ENCODE results near the gene P4HA2.

DNA sequence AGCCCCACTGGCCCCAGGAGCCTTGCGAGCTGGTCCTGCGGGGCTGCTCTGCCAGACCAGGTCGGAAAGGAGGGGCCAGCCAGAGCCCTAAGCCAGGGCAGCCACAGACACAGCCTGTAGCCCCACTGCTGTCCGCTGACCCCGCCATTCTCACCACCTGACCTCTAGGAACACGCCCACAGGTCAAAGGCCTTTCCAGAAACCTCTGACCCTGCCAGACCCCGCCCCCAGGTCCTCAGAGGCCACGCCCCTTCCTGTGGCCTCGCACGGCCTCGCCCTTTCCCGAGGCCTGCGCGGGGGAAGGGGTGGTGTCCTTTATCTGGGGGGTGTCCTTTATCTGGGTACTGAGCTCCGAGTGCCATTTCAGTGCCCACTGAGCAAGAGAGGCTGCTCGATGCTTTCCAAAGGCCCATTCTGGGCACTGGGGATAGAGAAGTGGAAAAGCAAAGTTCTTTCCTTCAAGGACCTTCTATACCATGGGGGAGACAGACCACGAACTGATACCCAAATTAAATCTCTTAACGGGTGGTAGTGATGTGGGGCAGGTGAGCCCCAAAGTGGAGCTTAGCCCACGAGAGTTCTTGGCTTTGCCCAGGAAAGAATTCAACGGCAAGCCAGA, 46.5 kb downstream of the P4HA2 start:
- TF ChIP-seq, protein P1, sequence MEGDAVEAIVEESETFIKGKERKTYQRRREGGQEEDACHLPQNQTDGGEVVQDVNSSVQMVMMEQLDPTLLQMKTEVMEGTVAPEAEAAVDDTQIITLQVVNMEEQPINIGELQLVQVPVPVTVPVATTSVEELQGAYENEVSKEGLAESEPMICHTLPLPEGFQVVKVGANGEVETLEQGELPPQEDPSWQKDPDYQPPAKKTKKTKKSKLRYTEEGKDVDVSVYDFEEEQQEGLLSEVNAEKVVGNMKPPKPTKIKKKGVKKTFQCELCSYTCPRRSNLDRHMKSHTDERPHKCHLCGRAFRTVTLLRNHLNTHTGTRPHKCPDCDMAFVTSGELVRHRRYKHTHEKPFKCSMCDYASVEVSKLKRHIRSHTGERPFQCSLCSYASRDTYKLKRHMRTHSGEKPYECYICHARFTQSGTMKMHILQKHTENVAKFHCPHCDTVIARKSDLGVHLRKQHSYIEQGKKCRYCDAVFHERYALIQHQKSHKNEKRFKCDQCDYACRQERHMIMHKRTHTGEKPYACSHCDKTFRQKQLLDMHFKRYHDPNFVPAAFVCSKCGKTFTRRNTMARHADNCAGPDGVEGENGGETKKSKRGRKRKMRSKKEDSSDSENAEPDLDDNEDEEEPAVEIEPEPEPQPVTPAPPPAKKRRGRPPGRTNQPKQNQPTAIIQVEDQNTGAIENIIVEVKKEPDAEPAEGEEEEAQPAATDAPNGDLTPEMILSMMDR (optimal IDR thresholded peaks at IDR 0.05 in 1 of 3, IDR thresholded peaks at IDR 0.05 in 1 of 3, conservative IDR thresholded peaks at IDR 0.05 in 1 of 3; ENCODE audit: extremely low read depth in 1 of 3, insufficient read depth in 2 of 3, low read length in 3 of 3) = no peak
- no peak for TF ChIP-seq EZH2 (IDR thresholded peaks at IDR 0.05; ENCODE audit: low read length)
